ENCODE results near the gene DOCK11.

DNA sequence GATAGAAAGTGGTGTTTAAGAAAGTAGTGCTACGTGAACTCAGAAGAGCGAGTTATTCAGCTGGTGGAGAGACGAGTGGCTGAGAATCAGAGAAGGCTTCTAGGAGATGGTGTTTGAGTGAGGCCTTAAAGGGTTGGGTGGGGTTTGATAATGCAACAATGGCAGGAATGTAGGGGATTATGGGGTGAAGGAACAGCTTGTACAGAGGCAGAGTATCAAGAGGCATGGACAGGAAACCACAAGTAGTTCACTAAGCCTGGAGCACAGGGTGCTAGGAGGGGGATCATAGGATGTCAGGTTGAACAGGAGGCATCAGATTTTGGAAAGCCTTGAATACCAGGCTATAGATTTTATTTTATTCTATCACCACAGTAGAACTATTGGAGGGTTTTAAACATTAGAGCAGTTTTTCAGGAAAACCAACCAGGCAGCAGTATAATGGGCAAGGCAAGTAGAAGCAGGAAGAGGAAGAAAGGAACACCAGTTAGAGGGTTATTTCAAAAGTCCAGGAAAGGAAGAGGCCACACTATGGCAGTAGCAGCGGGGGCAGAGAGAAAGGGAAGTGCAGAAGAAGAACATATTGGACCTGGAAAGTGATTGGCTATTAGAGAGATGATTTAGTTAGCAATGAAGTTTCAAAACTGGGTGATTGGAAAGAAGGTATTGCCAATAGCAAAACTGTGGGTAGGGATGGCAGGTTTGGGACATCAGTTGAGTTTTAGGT lies 99.2 kb downstream of the DOCK11 start:
- TF ChIP-seq CTCF (conservative IDR thresholded peaks at IDR 0.05; ENCODE audit: low read depth, low read length) (no peak), EZH2 (IDR thresholded peaks at IDR 0.05; ENCODE audit: borderline replicate concordance, low read depth, low read length, poor library complexity, severe bottlenecking) (no peak)
